ENCODE results near the gene RND2.
"Not testable (repeated sequence)": the region's sequence is repeated elsewhere in the genome, so short reads cannot be mapped to it uniquely, and the experiment has no call there.

The RND2 gene, protein sequence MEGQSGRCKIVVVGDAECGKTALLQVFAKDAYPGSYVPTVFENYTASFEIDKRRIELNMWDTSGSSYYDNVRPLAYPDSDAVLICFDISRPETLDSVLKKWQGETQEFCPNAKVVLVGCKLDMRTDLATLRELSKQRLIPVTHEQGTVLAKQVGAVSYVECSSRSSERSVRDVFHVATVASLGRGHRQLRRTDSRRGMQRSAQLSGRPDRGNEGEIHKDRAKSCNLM

DNA sequence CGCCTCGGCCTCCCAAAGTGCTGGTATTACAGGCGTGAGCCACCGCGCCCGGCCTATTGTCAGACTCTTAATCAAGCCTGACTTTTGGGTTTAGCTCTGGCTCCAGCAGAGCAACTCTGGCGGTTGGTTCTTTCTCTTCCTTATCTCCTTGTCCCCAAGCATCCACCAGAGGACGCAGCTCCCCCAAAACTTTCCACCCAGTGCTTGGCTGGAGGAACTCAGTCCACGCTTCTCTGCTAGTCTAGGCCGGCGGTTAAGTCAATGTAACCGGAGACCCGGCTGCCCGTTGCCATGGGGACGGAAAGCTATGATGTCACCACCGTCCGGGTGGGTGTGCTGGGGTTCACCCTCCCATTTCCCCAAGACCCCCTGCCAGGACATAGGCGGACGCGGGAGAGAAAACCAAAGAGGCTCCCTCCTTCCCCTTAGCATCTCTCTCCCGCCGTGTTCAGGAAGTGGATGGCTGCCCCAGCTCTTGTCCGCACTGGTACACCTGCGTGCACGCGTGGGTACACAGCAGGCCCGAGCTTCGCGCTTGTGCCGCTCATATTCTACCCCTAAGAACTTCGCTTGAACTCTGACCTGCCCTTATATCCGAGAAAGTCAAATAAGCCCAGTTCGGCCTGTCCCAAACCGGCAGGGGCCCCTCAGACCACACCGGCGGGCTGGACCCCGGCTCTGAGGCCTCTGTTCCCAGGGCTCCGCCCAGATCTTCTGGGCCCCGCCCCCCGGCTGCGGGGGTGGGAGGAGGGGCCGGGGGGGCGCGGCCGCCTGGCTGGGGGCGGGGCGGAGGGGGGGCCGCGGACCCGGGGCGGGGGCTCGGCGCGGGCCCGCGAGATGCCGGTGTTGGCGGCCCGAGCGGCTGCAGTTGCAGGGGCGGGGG is at the start of gene RND2:
RND2 (plus strand) TSS at position 825 of the 883 bp plus-strand sequence. CDS start 117 bp downstream, outside the sequence.
- DNase-seq (ENCODE audit: extremely low spot score) = peak; percentile 81
- POLR2A ChIA-PET = interaction anchor here (0.8 to 3.1 kb wide), 12 partner anchors 10 to 363 kb away, joined by 3 to 33 read pairs (median 6); partner anchors contain the start of genes BRCA1, NBR1 and RPL27
- no peak for TF ChIP-seq FOXK2 (IDR thresholded peaks at IDR 0.05)
- TF ChIP-seq L3MBTL2 (conservative IDR thresholded peaks at IDR 0.05) = 0 out of 2 replicates have a peak, but pooled peaks have one; percentile 11
- CTCF ChIA-PET = interaction anchor here (0.6 to 1.4 kb wide), 6 partner anchors 13 to 376 kb away, joined by 3 to 4 read pairs (median 3); no protein-coding TSS in a partner anchor

DNA sequence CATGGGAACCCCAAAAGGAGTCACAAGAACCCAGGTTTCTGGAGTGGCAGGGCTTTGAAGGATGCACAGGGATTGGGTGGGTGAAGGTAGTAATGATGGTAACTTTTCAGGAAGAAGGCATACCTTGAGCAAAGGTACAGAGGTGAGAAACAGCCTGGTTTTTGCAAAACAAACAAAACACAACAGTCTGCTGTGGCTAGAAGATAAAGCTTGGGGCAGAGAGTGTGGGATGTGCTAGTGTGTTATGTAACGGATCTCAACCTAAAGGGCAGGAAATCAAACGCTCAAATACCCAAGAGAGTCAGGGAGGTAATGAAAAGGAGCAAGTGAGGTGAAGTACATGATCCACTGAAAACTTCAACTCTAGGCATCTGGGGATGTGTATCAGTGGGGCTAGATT is 49.8 kb upstream of the RND2 start:
- ChIA-PET POLR2A (interaction anchor here (2.0 kb wide), 1 partner anchor 23 kb away, joined by 9 read pairs; the partner anchor contains the start of gene RPL27), CTCF (no interaction called here)
- no peak for DNase-seq (ENCODE audit: extremely low spot score)
- TF ChIP-seq NFRKB (IDR thresholded peaks at IDR 0.05) (no peak), HDGF (IDR thresholded peaks at IDR 0.05; ENCODE audit: borderline replicate concordance) (no peak), SP1 (IDR thresholded peaks at IDR 0.05) (no peak), TARDBP (IDR thresholded peaks at IDR 0.05) (no peak), LEF1 (IDR thresholded peaks at IDR 0.05; ENCODE audit: borderline replicate concordance) (no peak), ZNF384 (IDR thresholded peaks at IDR 0.05) (no peak), ELF4 (IDR thresholded peaks at IDR 0.05) (no peak), SUZ12 (IDR thresholded peaks at IDR 0.05) (no peak), BHLHE40 (IDR thresholded peaks at IDR 0.05; ENCODE audit: borderline replicate concordance) (no peak)

DNA sequence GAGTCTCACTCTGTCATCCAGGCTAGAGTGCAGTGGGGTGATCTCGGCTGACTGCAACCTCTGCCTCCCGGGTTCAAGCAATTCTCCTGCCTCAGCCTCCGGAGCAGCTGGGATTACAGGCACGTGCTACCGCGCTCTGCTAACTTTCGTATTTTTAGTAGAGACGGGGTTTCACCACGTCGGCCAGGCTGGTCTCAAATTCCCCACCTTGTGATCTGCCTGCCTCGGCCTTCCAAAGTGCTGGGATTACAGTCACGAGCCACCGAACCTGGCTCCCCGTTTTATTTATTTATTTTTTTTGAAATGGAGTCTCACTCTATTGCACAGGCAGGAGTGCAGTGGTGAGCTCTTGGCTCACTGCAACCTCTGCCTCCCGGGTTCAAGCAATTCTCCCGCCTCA is 49.3 kb upstream of the RND2 start:
- DNase-seq (ENCODE audit: extremely low spot score); CTCF ChIA-PET: not testable (repeated sequence)
- POLR2A ChIA-PET = interaction anchor here (2.0 kb wide), 1 partner anchor 23 kb away, joined by 9 read pairs; the partner anchor contains the start of gene RPL27

DNA sequence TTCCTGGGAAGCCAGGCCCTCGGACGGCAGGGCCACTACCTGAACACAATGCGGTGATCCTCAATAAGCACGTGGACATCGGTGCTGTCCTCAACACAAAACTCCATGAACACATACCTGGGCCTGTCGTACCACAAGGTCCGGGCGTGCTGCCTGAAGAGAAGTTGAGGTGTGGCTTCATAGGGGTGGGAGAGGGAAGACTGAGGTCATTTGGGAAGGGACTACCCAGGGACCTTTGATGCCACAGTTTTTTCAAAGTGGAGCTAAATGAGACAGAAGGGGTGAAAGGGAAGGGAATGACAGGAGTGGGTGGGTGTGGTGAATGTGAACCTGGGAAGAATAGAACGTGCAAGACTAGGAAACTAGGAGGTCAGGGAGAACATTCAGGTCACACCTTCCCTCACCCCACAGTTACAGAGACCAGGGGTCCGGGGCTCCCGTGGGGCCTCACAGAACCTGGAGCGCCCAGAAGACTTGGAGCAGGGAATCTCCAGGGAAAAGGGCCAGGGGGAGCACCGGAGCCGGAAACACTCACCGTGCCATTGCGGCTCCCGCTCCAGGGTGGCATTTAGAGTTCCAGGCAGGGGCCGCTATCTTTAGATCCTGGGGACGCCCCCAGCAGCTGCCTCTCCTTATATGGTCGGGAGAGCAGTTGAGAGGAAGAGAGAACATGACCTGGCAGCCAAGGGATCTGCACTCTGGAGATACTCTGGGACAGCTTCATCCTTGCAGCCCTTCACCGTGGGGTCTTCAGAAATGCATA is 45.3 kb upstream of the RND2 start, which contains the start of gene PTGES3L:
PTGES3L (minus strand) TSS at position 570 of the 763 bp plus-strand sequence; CDS start at position 543, 27 bp downstream.
- TF ChIP-seq ELF4 (IDR thresholded peaks at IDR 0.05) (no peak), NFRKB (IDR thresholded peaks at IDR 0.05) (no peak), TARDBP (IDR thresholded peaks at IDR 0.05) (no peak), FOXM1 (IDR thresholded peaks at IDR 0.05; ENCODE audit: borderline replicate concordance) (no peak), FOXK2 (IDR thresholded peaks at IDR 0.05) (no peak)
- TF ChIP-seq, protein P1, sequence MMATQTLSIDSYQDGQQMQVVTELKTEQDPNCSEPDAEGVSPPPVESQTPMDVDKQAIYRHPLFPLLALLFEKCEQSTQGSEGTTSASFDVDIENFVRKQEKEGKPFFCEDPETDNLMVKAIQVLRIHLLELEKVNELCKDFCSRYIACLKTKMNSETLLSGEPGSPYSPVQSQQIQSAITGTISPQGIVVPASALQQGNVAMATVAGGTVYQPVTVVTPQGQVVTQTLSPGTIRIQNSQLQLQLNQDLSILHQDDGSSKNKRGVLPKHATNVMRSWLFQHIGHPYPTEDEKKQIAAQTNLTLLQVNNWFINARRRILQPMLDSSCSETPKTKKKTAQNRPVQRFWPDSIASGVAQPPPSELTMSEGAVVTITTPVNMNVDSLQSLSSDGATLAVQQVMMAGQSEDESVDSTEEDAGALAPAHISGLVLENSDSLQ (IDR thresholded peaks at IDR 0.05) = no peak
- CTCF ChIA-PET = interaction anchor here (1.8 kb wide), 1 partner anchor 18 kb away, joined by 9 read pairs; the partner anchor contains the start of gene RPL27
- DNase-seq (ENCODE audit: extremely low spot score) = peak; percentile 67
- POLR2A ChIA-PET = interaction anchor here (0.7 to 5.0 kb wide), 5 partner anchors 11 to 389 kb away, joined by 3 to 32 read pairs (median 4); partner anchors contain the start of genes AARSD1, BECN1 and RPL27

DNA sequence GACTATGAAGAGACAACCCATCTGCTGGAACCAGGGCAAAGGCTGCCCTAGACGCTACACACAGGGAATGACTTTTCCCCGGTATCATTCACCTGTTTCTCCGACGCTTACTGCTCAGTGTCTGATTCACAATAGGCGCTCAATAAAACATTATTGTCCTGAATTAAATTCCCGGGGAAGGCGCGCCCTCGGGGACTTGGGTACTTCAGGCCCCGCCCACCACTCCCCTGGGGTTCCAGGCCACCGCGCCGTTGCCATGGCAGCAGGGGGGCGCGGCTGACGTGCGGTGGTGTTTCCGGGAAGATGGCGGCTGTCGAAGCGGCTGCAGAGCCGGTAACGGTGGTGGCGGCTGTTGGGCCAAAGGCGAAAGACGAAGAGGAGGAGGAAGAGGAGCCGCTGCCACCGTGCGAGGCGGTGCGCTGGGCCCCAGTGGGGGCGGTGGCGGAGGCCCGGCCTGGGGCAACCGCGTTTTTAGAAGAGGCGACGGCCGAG is 44.7 kb upstream of the RND2 start, which contains the start of gene RUNDC1:
RUNDC1 (plus strand) TSS at position 292 of the 492 bp plus-strand sequence; CDS start at position 304, 12 bp downstream.
- ChIA-PET POLR2A (interaction anchor here (0.7 to 5.0 kb wide), 3 partner anchors 12 to 18 kb away, joined by 3 to 32 read pairs (median 7); partner anchors contain the start of genes AARSD1 and RPL27), CTCF (interaction anchor here (1.8 kb wide), 1 partner anchor 18 kb away, joined by 9 read pairs; the partner anchor contains the start of gene RPL27)
- no peak for TF ChIP-seq ARNT (IDR thresholded peaks at IDR 0.05)
- TF ChIP-seq, protein P1 (IDR thresholded peaks at IDR 0.05) = no peak
- peak; percentile 93 for DNase-seq (ENCODE audit: extremely low spot score)

DNA sequence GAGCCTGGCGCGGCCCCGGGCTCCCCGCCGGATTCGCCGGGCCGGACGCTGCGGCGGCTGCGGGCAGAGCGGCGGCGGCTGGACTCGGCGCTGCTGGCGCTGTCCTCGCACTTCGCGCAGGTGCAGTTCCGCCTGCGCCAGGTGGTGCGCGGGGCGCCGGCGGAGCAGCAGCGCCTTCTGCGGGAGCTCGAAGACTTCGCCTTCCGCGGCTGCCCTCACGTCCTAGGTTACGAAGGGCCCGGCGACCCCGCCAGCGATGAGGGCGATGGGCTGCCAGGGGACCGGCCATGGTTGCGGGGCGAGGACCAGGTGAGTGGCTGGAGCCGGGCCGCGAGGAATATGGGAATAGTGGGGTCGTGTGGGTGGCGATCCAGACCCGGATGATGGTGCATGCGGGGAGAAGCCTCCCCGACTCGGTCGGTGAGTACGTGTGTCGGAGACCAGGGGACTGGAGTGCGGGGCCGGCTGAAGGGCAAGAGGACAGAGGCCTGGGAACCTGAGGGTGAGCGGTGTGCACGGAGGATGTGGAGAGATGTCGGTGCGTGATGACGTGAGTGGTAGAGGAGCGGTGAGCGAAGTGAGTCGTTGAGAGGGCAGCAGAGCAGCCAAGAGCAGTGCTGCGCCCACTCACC is 44.1 kb upstream of the RND2 start:
- peak; percentile 63 for DNase-seq (ENCODE audit: extremely low spot score)
- CTCF ChIA-PET = interaction anchor here (1.8 kb wide), 1 partner anchor 17 kb away, joined by 9 read pairs; the partner anchor contains the start of gene RPL27
- TF ChIP-seq TARDBP (IDR thresholded peaks at IDR 0.05) (no peak), FOXK2 (IDR thresholded peaks at IDR 0.05) (no peak), SUZ12 (IDR thresholded peaks at IDR 0.05) (no peak), NFRKB (IDR thresholded peaks at IDR 0.05) (no peak), FOXM1 (IDR thresholded peaks at IDR 0.05; ENCODE audit: borderline replicate concordance) (no peak), SP1 (IDR thresholded peaks at IDR 0.05) (no peak), LEF1 (IDR thresholded peaks at IDR 0.05; ENCODE audit: borderline replicate concordance) (0 out of 2 replicates have a peak, but pooled peaks have one; percentile 49), ZNF384 (IDR thresholded peaks at IDR 0.05) (no peak), ELF4 (IDR thresholded peaks at IDR 0.05) (no peak), CTBP1 (IDR thresholded peaks at IDR 0.05; ENCODE audit: borderline replicate concordance) (no peak), L3MBTL2 (conservative IDR thresholded peaks at IDR 0.05) (peak; percentile 77), FOXA1 (IDR thresholded peaks at IDR 0.05) (no peak), ARNT (IDR thresholded peaks at IDR 0.05) (no peak), HDGF (IDR thresholded peaks at IDR 0.05; ENCODE audit: borderline replicate concordance) (no peak), BHLHE40 (IDR thresholded peaks at IDR 0.05; ENCODE audit: borderline replicate concordance) (no peak)
- TF ChIP-seq, protein P1 (IDR thresholded peaks at IDR 0.05) = no peak
- POLR2A ChIA-PET = interaction anchor here (5.0 kb wide), 1 partner anchor 17 kb away, joined by 32 read pairs; the partner anchor contains the start of gene RPL27

Data from HEK293T (cell line).